ENCODE measurements around the gene COQ6.
A peak's percentile ranks its signal among the peaks of the same experiment; 100 is the strongest.
"Not testable (repeated sequence)": the region's sequence is repeated elsewhere in the genome, so short reads cannot be mapped to it uniquely, and the experiment has no call there.

Gene COQ6

DNA sequence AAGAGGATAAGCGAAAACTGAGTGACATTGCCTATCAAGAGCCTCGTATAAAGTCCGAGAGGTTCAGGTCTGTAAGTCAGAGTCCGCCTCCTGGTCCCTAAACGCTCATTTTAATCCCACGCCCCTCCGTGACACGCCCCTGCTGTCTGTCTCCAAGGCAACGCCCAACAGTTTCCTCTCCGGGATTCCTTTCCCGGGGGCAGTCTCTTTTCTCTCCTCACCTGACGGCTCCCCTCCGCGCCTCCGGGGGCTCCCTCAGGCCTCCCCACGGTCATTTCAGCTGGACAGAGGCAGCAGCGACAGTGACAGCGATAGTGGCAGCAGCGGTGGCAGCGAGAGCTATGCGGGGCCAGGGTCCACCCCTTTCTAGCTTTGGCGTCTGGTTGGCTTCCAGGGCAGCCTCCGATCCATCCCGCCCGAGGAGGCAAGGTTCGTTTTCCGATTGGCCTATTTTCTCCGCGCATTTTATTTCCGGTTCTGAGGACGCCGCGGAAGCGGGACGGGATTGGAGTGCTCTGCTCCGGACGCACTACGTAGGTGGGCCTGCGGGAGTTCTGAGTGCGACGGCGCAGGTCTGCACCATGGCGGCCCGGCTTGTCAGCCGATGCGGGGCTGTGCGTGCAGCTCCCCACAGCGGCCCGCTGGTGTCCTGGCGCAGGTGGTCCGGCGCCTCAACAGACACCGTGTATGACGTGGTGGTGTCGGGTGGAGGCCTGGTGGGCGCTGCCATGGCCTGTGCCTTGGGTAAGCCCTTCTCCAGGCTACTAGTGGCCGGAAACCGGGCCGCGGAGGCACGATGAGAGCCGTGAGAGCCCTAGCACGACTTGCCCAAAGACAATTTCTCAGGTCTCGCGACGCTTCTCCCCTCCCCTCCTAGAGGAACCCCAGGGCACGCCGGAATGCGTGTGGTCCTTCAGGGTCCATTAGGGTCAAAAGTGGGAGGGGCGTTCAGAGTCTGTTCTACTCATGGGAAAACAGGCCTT is at the start of gene COQ6, which contains the start of gene FAM161B:
TSS of gene COQ6 (plus strand) at position 551 of the 983 bp plus-strand sequence. CDS start at position 582, 31 bp downstream.
TSS of gene FAM161B (minus strand) at position 343 of the 983 bp plus-strand sequence. CDS start at position 275, 68 bp downstream.
- DNase-seq (ENCODE audit: low read depth) = peak; percentile 81

- no peak for DNase-seq (ENCODE audit: low read depth)
Observed at GRCh38 chr14:73903028-73903427, 47.1 kb upstream of the COQ6 start.

DNA sequence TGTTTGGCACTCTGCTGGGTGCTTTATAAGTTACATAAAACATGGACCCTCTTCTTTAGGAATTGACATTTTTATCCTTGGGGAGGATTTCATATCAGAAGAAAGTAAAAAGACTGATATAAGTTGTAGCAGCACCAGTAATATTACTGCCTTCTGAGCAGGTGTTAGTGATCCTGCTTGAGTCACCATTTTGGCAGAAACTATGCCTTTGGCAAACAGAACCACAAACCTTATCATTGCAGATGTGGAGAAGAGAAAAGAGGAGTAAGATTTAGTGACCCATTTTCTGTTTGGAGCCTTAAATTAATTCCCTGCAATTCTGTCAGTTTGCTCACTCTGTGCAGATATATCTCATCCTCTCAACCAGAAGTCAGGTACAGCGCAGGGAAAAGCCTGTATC is 40.4 kb upstream of the COQ6 start:
- no peak for DNase-seq (ENCODE audit: low read depth)

- DNase-seq (ENCODE audit: low read depth) = no peak
Observed at GRCh38 chr14:73913256-73913655, 36.8 kb upstream of the COQ6 start.

GRCh38 chr14:73916324-73916723 is 33.8 kb upstream of the COQ6 start:
- DNase-seq (ENCODE audit: low read depth) = no peak

DNA sequence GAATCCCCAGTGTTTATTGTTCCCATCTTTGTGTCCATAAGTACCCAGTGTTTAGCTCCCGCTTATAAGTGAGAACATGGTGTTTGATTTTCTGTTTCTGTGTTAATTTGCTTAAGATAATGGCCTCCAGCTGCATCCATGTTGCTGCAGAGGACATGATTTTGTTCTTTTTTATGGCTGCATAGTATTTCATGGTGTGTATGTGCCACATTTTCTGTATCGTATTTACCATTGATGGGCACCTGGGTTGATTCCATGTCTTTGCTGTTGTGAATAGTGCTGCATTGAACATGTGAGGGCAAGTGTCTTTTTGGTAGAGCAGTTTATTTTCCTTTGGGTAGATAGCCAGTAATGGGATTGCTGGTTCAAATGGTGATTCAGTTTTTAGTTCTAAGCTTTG is 30.6 kb upstream of the COQ6 start:
- DNase-seq (ENCODE audit: low read depth) = not testable (repeated sequence)

- no peak for DNase-seq (ENCODE audit: low read depth)
Observed at GRCh38 chr14:73924337-73924736, 25.8 kb upstream of the COQ6 start.

DNA sequence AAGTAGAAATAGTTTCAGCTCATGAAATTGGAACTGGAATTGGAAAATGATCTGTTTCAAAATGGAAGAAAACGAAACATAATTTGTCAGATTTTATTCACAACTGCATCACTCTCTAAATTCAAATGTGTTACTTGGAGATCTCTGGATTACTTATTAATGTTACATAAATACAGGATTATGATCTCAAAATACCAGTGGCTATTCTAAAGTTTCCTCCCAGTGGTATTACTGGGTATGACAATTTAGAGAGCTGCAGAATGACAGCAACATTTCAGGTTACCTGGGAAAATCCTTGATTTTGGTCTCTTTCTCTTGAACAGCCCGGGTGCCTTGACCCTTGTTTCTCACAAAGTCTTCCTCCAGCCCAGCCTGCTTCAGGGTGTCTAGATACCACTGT is 14.4 kb upstream of the COQ6 start:
- no peak for DNase-seq (ENCODE audit: low read depth)

- DNase-seq (ENCODE audit: low read depth) = no peak
Observed at GRCh38 chr14:73936548-73936947, 13.6 kb upstream of the COQ6 start.

DNA sequence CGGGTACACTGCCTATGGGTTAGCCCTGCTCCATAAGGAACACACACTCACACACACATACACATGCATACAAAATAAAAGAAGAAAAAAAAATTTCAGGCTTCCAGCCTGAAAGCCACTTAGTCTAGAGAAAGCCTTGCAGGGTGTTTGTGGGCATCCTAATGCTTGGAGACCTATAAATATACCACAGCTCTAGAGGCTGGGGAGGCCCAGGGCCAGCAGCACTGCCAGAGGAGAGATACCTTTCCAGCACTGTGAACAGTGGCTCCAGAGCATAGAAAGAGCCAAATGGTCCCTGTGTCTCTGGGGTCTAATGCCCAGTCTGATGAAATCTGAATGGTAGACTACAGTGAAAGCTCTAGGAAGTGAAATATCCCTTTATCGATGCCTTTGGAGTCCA is 13.1 kb upstream of the COQ6 start:
- DNase-seq (ENCODE audit: low read depth) = no peak

- no peak for DNase-seq (ENCODE audit: low read depth)
Observed at GRCh38 chr14:73942180-73942579, 7.9 kb upstream of the COQ6 start.

DNA sequence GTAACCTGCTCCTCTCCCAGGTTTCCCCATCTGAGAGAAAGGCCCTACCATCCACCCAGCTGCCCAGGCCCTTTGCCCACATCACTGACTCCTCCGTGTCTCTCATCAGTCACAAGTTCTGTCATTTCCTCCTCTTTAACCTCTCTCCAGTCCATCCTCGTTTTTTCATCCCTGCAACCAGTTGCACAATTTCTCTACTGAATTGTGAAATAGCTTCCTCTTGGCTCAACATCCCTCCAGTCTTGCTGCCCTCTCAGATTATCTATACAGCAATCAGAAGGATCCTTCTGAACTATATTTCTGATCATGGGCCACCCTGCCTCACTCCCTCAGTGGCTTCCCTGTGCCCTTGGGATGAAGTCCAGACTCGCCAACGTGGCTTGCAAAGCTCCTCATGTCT is 7.0 kb upstream of the COQ6 start:
- DNase-seq (ENCODE audit: low read depth) = no peak

DNA sequence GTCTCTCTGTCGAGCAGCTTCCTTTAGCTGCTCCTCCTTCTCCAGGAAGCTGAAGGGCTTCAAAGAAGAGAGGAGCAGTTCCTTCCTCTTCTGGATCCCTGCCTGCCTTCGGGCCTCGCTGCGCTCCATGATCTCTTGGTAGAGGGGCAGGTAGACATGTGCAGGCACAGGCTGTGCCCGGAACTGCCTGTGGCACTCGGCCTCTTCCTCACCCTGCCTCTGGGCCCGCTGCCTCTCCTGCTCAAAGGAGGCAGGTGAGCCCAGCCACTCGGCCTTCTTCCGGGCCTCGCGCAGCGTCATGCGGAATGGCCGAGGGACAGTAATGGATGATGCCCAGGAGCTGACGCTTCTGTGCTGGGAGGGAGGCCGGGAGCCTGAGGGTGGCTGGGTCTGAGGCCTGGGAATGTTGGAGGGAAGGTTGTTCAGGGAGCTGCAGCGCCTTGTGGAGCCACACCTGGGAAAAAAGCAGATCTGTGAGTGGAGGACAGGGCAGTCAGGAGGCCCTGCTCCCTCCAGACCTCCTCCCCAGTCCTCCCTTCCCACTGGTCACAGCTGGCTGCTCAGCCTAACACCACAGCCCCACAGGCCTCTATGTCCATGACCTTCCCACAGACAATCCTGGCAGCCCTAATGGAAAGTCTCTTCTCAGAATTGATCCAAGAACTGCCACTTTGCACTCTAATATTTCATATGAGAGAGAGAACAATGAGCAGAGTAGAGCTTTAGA is 5.5 kb upstream of the COQ6 start:
- no peak for DNase-seq (ENCODE audit: low read depth)

DNA sequence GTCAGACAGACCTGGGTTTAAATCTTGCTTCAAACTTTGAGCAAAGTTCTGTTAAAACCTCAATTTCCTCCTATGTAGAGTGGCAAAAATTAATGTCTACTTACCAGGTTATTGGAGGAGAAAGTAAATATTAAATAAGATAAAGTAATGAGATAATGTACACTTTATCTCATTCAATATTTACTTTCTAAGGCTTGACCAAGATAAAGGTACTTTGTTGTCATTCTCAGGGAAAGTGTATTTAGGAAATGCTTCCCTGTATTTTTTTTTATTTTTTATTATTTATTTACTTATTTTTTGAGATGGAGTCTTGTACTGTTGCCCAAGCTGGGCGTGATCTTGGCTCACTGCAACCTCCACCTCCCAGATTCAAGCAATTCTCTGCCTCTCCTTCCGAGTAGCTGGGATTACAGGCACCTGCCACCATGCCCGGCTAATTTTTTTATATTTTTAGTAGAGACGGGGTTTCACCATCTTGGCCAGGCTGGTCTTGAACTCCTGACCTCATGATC is 4.9 kb upstream of the COQ6 start:
- DNase-seq (ENCODE audit: low read depth) = no peak

DNA sequence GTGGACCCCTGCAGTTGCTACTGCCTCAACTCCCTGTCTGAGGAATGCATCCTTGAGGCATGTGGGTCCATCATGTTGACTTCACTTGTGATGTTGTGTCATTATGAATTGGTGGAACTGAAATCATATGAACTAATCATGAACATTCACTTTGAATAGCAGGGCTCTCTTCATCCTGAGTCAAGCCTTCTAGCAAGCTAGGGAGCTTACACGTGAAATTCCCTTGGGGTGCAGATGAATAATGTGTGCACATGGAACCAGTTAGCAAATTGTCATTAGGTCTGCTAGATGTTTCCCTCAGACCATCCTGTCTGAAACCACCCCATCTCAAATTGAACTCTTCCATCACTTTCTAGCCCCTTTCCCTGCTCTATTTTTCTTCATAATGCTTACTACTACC is 3.6 kb downstream of the COQ6 start:
- DNase-seq (ENCODE audit: low read depth) = no peak

DNA sequence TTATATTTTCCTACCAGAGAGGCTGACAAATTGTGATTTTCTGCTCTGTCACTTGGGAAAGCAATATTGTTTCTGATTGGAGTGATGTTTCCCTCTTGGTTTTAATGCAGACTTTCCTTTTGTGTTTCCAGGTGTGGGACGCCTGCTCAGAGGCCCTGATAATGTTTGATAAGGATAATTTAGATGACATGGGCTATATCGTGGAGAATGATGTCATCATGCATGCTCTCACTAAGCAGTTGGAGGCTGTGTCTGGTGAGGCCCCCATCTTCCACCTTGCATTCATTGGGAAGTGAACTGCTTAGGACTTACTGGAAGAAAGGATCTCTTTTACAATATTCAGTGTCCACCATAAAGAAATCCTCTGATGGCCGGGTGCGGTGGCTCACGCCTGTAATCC is 5.6 kb downstream of the COQ6 start:
- DNase-seq (ENCODE audit: low read depth) = no peak

- DNase-seq (ENCODE audit: low read depth) = no peak
Observed at GRCh38 chr14:73958591-73958990, 8.5 kb downstream of the COQ6 start.

GRCh38 chr14:73961192-73961591 is 11.1 kb downstream of the COQ6 start:
- no peak for DNase-seq (ENCODE audit: low read depth)

DNA sequence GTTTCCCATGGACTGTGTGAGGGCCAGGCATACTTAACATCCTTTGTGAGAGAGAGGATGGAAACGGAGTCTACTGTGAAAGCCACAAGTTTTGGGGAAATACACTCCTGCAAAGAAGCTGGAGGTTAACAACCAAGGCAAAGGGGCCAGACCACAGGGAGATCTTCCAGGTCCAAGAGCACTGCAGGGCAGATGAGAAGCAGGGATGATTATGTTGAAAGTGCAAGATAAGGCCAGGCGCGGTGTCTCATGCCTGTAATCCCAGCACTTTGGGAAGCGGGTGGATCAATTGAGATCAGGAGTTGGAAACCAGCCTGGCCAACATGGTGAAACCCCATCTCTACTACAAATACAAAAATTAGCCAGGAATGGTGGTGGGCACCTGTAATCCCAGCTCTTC is 15.1 kb downstream of the COQ6 start:
- DNase-seq (ENCODE audit: low read depth) = no peak

GRCh38 chr14:73968885-73969284 is 18.8 kb downstream of the COQ6 start:
- DNase-seq (ENCODE audit: low read depth) = no peak

GRCh38 chr14:73973497-73973896 is 23.4 kb downstream of the COQ6 start:
- DNase-seq (ENCODE audit: low read depth) = no peak

DNA sequence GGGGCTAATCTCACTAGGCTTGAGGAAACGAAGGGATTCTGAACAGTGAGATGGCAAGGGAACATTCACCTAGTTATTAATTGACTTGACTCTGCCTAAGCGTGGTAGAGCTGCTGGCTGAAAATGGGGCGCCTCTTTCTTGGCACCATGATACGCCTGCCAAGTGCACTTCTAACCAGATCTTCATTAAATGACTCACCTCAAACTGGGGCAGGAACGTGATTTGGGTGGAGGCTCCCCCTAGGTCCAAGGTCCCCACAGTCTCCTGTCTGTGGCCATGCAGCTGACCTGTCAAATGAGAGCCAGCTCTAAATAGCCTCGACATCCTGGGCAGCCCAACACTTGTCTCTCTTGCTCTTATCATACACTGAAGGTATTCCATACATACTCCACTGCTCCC is 26.0 kb downstream of the COQ6 start:
- no peak for DNase-seq (ENCODE audit: low read depth)

DNA sequence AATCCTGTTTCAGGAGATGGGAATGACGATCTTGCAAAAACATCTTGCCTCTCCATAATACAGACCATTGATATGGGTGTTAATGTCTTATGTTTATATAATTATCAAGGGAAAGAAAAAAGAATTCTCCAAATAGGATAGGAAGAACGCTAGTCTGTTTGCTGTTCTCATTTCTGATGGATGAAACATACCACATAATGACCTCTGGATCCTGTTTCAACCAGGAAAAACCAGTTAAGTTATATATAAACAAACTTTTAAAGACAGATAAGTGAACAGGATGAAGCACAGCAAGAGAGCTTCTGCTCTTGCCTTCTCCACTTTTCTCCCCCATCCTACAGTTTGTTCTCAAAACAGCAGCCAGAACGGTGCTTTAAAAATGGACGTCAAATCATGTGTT is 27.8 kb downstream of the COQ6 start:
- DNase-seq (ENCODE audit: low read depth) = no peak
